Putamen (tissue), 1 donor: Measurements from ENCODE around the gene CS.

ENCODE experiments used
- DNase-seq: peaks from one replicate; pipeline ENCODE4 v3.0.0-alpha.2; 2016; ENCODE audit warnings: low spot score

Gene CS

DNA sequence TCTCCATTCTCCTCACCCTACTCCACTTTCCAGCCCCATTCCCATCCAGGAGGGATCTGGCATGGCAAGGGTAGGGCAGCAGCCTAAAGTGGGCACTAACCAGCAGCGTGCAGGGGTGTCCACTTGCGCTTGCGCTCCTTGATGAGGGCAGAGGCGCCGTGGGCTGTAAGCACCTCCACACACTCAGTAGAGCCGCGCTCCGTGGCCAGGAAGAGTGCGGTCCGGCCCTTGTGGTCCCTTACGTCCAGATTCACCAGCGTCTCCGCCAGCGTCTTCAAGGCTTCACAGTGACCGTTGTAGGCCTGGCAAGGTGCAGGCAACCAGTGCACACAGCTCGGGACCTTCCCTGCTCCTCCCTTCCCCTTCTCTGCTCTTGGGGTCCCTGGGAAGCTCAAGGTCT, 52.2 kb downstream of the CS start:
- no peak for DNase-seq

DNA sequence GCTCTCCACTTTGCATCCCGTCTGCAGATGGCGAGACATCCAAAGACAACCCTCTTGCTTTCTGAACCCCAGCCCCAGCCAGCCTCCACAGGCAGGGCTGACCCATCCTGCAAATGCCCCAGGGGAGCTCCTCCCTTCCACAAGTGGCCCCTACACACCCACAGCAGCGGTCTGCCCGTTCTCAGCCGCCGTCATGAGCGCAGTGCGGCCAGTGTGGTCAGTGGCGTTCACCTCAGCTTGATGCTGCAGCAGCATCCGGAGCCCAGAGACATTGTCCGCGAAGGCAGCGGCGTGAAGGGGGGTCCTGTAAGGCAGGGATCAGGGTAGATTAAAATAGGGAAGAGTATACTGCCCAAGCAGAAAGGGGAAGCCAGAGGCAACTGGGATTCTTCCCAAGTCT, 55.6 kb downstream of the CS start:
- DNase-seq = no peak

DNA sequence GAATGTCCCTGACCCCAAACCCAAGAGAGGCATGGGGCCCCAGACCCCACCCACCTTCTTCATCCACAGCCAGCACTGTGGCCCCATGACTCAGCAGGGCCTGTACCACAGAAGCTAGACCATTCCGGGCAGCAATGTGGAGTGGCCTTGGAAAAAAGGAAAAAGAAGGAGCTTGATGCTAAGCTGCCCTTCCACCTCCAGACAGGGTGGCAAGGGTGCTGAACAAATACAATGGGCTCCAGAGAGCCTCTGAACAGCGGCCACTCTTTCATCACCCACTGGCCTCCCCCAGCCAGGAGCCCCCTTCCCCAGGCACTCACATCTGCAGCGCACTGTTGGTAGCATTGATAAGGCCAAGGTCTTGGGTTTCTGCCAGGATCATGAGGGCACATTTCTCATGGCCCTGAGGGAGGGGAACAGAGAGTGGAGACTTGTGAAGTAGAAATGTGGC, 56.4 kb downstream of the CS start:
- DNase-seq = no peak

DNA sequence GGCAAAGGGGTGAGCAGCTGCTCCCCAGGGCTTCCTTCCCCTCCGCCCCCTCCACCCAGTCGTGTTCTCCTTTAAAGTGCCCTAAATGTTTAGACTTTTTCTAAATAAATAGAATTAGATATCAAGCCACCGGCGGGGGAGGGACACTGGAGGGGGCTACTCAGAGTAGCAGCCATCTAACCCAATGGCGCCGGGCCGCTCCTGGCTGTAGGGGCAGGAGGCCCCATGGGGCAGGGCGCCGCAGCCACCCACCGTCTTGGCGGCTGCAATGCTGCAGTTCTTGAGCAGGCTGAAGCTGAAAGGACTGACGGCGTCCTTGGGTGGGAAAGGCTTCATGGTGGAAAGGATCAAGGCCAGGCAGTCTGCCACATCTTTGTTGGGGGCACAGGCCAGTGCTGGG, 57.1 kb downstream of the CS start:
- DNase-seq = no peak

DNA sequence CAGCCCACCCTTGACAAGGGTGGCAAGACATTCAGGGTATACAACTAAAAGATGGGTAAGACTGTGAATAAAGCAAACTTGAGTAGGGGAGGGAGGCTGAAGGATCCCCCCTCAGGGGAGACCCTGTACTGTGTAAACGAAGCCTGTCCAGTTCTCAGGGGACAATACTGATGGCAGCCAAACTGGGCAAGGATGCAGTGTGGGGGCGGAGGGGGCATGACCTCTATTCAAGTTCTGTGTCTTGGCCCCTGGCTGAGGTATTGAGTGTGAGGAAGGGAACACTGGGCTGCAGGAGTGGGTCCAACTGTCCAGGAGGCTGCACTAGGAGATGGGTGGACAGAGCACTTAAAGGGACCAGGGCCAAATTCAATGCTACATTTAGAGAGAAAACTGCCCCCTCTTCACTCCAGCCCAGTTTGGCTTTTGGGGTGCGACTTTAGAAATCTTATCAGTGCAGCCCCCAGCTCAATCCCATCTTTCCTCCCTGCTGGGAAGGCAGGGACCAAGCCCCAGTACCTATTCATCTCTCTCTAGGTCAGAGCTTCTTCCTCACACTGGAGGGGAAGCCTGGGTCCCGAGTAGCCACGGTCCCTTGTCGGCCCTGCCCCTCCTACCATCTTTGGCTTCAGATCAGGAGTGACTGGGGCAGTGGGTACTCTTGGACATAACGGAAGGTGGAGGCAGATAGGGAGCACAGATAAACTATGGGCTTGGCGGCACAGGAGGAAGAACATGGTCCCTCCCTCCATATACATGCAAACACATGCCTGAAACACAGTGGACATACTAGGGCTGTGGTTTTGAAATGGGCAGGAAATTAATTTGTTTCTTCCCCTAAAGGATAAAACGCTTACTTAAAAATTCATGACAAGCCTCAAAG, 58.5 kb downstream of the CS start:
- no peak for DNase-seq

DNA sequence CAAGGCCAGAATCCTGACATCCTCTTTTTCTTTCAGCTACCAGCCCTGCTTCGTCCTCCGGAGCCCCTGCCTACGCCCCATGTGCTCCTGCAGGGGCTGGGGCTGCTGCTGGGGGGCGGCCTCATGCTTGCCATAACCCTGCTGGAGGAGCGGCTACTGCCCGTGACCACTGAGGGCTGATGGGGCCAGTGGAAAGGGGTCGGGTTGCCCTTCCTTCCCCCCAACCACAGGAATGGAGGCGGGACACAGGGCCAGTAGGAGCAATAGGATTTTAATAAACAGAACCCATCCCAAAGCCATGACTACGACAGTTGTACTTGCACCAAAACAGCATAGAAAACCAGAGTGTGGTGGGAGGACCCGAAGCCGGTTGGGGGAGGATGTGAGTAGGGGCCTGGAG, 62.6 kb downstream of the CS start:
- no peak for DNase-seq

DNA sequence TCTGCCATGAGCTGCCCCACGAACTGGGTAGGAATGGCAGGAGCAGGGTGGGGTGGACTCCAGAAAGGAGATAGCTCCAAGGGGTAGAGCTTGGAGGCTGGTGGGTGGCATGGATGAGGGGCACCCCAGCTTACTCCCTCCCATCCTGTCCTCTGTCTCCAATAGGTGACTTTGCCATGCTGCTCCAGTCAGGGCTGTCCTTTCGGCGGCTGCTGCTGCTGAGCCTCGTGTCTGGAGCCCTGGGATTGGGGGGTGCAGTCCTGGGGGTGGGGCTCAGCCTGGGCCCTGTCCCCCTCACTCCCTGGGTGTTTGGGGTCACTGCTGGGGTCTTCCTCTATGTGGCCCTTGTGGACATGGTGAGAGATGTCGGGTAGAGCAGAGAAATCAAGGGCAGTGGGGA, 63.1 kb downstream of the CS start:
- no peak for DNase-seq

DNA sequence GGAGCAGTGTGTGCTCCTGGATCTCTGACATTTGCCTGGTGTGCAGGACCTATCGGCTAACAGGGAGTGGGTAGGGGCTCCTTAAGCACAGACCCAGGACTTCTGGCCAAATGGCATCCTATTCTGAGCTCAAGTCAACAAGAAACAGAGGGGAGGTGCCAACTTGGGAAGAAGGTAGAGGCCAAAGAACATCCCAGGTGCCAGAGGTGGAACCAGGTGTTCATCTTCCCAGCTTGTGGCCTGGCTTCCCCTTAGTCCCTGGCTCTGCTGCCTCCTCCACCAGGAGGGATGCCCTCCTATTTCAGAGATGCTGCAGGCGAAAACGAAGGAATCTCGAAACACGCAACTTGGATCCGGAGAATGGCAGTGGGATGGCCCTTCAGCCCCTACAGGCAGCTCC, 64.0 kb downstream of the CS start:
- no peak for DNase-seq

DNA sequence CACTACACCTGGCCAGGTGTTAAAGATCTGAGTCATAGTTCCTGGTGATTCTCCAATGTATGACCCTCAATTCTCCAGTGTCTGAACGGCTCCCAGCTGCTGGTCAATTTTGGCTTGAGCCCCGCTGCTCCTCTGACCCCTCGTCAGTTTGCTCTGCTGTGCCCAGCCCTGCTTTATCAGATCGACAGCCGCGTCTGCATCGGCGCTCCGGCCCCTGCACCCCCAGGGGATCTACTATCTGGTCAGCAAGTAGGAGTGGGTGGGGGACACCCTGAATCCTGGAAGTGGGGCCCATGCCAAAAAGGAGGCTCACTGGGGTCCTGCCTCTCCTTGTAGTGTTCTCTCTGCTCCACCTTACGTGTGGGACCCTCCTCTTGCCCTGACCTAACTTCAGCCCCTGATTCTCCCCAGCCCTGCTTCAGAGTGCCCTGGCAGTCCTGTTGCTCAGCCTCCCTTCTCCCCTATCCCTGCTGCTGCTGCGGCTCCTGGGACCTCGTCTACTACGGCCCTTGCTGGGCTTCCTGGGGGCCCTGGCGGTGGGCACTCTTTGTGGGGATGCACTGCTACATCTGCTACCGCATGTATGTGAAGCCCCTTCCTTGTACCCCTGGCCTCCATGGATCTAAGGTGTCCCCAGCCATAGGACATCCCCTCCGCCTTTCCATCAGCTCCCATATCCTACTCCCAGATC, 65.2 kb downstream of the CS start:
- DNase-seq = no peak

DNA sequence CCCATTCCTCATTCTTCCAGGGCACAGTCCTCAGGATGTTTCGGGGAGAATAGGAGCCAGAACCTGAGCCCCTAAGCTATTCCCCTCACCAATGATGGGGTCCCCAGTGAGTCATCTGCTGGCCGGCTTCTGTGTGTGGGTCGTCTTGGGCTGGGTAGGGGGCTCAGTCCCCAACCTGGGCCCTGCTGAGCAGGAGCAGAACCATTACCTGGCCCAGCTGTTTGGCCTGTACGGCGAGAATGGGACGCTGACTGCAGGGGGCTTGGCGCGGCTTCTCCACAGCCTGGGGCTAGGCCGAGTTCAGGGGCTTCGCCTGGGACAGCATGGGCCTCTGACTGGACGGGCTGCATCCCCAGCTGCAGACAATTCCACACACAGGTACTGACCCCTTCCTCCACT, 68.9 kb downstream of the CS start:
- DNase-seq = no peak

DNA sequence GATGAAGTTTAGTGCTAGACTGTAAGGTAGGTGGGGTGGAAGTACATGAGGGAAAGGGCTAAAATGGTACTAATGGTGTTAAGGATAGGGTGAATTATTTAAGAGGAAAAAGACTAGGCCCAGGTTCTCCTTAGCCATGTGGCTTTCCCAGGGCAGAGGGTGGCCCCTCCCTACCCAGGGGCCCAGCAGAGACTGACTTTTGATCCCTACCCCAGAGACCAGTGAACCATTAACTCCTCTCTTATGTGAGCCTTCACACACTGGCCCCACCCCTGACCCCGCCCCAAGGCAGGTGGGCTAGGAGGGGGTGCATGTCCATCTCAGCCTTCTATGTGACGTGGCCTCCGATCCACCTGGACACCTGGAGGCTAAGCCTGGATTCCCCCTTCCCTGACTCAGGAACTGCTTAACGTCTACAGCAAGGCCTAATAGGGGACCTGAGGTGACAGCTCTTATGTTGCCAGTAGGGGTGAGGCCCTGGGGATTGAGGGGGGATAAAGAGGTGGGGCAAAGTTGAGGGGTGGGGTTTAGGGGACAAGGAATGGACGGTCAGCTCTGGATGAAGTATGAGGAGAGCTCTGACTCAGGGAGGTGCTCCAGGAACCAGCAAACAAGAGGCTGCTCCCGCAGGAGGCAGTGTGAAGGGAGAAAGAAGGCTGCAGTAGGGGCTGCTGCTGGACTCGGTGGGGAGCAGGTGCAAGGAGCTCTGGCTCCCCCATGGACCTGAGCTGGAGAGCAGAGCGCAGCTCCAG, 69.5 kb downstream of the CS start:
- no peak for DNase-seq

DNA sequence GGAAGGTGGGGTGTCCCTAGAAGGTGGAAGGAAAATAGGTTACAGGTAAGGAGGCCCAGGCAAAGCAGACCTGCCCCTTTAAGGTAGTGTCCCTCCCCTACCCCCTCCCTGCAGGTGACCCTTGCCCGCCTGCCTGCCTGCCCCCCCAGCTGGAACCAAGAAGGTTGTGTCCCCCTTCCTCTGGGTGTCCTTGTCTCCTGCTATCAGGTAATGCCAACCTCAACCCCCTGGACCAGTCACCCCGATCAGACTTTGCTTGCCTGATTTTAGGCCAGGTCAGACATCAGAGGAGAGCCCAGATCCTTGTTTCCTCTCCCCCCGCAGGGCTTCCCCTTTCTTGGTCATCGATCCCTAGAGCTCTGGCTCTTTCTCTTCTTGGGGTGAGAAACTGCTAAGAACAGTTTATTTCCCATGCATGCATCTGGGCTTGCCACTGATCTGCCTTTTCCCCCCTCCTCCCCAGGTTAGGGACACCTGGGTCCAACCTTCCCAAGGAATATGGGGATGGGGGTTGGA, 70.2 kb downstream of the CS start, which contains the start of gene SLC39A5:
SLC39A5 (plus strand) TSS at position 136 of the 516 bp plus-strand sequence. CDS start 1,224 bp downstream, outside the sequence.
- no peak for DNase-seq

DNA sequence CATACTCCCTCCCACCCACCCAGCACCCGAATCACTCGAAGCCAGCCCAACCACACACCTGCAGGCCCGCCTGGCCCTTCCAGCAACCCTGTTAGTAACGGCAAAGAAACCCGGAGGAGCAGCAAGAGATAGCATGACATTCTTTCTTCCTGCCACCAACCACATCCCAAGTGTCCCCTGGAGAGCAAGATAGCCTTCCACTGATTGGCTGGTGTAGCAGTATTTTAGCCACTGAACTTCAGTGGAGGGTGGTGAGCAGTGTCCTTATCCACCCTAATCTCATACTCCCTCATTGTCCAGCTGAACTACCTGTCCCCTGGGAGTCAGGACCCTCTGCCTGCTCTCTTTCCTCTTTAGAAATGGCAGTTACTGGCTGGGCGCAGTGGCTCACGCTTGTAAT, 71.0 kb downstream of the CS start:
- no peak for DNase-seq

DNA sequence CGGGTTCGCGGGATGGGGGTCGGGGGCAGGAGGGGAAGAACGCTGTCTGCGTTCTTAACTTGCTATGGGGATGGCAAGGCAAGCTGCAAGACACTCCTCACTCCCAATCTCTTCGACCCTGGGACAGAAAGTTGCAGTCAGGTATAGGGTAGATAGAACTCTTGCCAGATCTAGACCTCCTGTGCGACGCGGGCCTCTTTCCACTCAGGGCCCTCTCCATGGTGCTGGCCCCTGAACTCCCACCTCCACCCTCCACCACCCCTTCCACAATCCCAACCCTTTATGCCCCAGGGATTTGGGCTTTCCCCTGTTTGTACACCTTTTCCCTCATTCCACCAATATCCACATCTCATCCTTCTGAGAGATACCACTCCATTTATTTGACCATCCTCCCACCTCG, 75.2 kb downstream of the CS start:
- DNase-seq = no peak

DNA sequence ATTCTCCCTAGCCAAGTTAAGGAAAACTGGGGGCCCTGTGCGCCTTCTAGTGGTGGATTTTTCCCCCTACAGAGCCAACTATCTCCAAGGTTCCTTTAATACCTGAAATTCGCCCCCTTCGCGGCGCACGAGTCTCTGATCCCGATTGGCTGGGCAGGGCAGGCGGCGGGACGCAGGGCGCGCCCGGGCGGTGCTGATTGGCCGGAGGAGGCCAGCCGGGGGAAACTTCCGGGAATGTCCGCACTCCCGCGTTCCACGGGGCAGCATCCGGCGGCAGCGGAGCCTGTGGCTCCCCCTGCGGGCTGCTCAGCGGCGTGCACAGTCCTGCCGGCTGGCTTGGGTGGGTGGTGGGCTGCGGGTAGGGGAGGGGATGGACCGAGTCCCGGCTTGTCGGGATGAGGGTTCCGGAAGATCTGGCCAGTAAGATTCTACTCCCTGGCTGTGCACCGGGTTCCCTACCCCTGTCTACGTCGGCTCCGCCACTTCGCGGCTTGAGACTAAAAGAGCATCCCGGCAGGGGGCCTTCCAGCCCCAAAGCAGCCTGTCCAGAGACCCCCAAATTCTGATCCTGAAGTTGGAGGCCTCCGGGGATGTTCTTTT, 75.9 kb downstream of the CS start, which contains the start of gene NABP2:
NABP2 (plus strand) TSS at position 241 of the 600 bp plus-strand sequence. CDS start 515 bp downstream, outside the sequence.
- DNase-seq = peak; percentile 97

DNA sequence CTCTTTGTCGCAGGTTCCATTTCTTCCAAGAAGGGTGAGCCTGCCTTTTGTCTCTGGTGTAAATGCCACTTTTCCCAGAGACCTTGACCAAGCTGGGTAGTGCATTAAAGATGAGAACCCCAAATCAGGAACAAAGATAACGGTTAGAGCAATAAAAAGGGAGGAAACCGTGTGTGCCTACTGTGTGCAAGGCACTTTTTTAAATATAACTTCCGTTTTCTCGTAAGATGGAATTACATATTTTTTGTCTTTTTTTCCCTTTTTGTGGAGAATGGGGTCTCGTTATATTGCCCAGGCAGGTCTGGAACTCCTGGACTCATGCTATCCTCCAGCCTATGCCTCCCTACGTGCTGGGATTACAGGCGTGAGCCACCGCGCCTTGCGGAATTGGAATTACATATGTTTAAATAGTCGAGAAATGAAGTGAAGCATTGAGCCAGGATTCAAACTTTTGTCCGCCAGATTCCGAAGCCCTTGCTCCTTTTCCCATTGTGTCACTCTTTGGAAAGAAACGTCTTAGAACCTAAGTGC, 76.5 kb downstream of the CS start:
- no peak for DNase-seq

DNA sequence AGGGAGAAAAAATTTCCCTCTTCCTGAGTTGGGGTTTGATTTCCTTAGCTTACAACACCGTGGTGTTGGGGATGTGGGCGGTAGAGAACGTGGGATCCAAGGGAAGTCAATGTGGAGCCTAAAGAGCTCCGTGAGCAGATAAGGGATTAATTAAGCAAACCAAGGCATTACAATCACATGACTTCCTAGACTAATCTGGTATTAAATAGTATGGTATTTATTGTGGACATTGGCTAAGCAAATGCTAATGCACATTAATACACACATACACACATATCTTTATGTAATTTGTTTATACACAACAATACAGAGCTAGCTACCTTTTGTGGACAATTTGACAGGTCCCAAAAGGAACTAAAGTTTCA, 77.6 kb downstream of the CS start:
- no peak for DNase-seq

DNA sequence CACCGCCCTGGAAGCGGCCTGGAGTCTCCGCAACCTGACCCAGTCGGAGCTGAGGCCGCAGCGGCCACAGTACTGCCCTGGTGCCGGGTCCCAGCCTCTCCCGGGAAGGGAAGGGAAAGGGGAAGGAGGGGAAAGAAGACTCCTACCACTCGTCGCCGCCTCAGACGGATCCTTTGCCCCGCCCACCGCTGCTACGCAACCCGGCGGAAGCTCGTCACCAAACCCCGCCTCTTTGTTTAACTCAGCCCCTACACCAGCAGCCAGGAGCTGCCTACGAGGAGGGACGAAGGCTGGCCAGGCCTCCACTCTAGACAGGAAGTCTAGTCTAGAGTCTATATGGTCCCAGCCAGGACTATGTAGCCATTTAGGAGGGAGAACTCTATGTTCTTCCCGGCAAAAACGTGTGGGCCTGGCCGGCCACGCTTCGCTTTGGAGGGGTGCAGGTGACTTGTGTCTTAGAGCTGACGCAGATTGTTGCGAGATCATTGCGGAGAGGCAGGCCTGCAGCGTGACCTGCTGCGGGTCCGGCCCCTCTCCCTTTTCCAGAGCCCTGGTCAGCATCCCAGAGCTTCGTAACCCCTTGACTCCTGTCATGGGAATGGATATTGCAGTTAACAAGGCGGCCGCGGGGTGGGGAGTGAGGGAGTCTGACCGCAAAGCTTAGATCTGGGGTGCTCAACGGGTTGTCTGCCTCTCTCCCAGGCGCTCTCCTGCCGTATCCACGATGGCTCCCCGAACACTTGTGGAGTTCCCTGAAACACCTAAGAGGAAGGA, 78.2 kb downstream of the CS start, which contains the start of gene RNF41:
RNF41 (minus strand) TSS at position 166 of the 774 bp plus-strand sequence. CDS start 7,875 bp downstream, outside the sequence.
- DNase-seq = peak; percentile 96
